Measurements from ENCODE around the gene CLVS2.

CLVS2 gene

GRCh38 chr6:122995921-122996793 lies at the start of gene CLVS2:
Gene CLVS2 (plus strand): TSS chr6:122996235. CDS start chr6:122997778, 1,543 bp downstream.
- no peak for DNase-seq

- no peak for DNase-seq
Measured at GRCh38 chr6:122947355-122947754, 48.7 kb upstream of the CLVS2 start.

GRCh38 chr6:122953766-122954165 lies 42.3 kb upstream of the CLVS2 start:
- DNase-seq, result no peak

DNA sequence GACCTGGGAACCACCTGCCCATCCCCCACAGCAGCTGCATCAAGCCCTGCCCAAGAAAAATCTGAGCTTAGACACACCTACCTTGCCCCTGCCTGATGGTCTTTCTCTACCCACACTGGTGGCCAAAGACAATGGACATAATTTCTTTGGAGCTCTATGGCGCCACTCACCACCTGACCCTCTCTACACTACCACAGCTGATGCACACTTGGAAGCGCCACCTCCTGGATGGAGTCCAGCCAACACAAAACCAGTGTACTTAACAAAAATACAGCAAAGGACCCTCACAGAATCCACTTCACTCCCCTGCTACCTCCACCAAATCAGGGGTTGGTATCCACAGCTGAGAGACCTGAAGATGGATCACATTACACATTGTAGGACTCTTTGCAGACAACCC lies 39.7 kb upstream of the CLVS2 start:
- no peak for DNase-seq

DNA sequence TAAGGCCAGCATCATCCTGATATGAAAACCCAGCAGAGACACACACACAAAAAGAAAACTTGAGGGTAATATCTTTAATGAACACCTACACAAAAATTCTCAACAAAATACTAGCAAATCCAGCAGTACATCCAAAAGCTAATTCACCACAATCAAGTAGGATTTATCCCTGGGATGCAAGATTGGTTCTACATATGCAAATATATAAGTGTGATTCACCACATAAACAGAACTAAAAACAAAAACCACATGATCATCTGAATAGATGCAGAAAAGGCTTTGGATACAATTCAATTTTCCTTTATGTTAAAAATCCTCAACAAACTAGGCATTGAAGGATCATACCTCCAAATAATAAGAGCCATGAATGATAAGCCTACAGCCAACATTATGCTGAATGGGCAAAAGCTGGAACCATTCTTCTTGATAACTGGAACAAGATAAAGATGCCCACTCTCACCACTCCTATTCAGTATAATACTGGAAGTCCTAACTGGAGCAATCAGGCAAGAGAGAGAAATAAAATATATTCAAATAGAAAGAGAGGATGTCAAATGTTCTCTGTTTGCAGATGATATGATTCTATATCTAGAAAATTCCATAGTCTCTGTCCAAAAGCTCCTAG lies 33.9 kb upstream of the CLVS2 start:
- no peak for DNase-seq

DNA sequence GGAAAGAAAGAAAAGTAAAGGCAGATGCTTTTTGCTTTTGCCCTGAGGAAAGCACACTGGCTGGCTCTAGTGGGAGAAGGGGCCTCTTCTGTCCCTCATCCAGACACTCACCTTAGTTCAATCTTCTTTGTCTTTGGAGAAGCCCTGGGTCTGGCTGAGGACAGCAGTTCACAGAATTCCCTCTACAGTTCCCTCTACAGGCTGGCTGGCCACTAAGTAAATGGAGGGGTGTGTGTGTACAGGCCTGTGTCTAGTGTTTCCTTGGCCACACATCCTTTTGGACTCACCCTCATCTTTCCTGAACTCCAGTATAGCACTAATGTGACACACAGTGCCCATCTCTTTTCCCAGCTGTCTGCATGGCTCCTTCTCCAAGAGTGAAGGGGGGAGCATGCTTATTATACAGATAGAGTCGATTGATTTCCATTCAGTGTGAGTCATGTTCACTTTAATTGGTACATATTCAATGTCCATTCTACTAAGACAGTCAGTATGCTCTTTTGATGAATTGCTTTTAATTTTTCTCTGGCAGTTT lies 26.0 kb upstream of the CLVS2 start:
- DNase-seq, result no peak

GRCh38 chr6:122977180-122977579 lies 18.9 kb upstream of the CLVS2 start:
- no peak for DNase-seq

DNA sequence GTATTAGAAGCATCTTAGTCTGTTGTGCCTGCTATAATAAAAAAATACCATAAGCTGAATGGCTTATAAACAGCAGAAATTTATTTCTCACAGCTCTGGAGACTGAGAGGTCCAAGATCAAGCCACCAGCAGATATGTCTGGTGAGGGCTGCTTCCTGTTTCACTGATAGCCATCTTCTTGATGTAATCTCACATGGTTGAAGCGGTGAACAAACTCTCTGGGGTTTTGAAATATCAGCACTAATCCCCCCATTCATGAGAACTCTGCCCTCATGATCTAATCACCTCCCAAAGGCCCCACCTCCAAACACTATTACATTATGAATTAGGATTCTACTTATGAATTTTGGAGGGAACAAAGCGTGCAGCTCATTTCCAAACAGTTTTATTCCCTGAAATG lies 11.6 kb upstream of the CLVS2 start:
- DNase-seq, result no peak

DNA sequence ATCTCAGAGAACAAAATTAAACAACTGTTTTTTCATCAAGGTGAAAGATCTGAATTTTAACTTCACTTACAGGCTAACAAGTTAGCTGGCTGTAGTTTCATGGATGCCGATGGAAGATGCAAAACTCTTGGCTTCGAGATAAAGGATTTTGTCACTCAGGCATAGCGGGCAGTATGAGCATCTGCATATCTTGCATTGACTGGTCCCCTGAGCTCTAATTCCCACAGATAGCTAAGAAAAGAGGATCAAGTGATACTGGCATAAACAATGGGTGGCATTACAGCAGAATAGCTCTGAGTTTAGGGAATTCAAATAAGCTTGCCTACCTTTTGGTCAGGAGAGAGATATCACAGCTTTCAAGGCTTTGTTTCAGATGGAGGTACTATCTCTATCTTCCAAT lies 1.8 kb upstream of the CLVS2 start:
- no peak for DNase-seq

DNA sequence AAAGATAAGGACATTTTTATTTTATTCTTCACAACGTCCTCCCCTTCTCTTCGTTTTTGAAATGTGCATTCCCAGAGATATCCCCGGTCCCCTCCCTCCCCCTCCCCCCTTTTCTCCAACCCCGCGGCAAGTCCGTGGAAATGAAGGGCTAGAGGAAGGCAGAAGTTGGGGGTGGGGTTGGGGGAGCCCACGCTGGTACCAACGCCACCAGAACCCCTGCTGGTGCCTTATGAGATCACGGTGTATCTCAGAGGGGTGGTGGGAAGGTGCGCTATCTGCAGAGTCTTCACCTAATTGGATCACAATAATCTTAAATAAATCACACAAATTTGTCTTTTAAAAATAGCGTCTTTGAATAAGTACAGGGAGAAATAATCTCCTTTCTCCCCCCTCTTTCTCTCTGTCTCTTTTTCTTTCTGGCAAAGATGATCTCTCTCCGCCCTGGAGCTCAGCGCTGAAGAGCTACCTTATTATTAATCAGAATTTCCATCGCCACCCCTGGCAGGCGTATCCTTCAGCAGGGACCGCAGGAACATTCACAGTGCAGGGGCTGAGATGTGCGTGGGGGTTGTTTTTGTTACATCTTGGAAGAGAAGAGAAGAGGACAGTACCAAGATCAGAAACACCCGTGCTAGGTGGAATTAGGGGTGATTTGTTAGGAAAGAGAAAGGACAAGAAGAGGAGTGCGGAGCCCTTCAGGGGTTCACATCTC lies 915 bp downstream of the CLVS2 start:
- no peak for DNase-seq

DNA sequence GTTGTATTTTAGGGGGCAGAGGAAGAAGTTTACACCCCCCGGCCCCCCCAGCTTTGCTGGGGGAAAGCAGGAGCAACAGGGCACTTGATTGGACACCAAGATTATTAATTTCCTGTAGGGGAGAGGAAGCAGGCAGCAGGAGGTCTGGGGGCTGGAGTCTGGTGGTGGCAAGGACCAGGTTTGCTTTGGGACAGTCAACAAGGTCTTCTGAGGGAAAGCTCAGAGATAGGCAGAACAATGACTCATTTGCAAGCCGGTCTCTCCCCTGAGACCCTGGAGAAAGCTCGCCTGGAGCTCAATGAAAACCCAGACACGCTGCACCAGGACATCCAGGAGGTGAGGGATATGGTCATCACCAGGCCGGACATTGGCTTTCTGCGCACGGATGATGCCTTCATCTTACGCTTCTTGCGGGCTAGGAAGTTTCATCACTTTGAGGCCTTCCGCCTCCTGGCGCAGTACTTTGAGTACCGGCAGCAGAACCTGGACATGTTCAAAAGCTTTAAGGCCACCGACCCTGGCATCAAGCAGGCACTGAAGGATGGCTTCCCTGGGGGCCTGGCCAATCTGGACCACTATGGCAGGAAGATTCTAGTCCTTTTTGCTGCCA lies 1.6 kb downstream of the CLVS2 start:
- no peak for DNase-seq

DNA sequence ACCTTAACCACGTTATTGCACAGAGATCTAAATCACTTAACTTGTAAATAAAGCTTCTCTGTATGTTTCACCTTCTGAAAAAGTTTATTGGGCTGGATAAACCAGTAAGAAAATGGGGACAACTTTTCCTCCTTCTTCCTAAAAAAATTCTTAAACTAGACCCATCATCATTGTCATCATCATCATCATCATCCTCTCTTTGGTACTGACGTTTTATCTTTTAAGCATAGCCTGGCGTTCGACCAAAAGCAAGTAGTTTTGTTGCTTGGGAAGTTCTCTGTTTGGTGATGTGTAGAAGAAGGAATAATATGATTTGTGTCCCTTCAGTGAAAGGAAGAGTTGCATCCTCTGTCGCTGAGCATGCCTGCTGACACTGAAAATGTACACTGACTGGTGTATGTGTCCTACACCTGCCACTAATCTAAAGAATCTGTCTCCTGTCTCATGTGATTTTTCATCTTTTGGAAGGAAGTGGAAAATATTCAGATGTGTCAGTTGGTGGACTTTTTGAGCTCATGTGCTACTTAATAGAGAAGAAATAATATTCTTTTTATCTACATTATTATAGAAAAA lies 2.5 kb downstream of the CLVS2 start:
- DNase-seq, result no peak

DNA sequence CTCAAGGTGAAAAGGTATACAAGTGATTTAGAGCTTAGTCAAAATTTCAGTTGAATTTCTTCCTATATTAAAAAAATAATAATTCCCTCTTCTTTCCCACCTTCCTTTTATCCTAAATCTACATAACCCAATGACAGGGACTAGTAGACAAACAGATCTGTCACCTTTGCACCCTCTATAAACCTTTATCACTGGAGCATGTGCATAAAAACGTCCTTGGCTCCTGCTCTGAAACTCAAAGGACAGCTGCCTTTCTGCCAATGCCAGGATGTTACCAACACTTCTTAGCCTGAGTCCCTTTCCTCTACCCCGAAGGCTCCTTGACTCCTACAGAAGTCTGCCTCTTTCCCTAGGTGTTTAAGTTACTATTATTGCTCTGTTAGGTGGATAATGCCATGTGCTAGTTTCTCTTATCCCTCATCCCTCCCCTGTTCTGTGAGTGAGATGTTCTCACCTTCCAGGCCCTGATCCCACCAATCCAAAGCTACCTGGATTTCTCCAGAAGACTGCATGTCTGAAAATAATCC lies 4.3 kb downstream of the CLVS2 start:
- no peak for DNase-seq

DNA sequence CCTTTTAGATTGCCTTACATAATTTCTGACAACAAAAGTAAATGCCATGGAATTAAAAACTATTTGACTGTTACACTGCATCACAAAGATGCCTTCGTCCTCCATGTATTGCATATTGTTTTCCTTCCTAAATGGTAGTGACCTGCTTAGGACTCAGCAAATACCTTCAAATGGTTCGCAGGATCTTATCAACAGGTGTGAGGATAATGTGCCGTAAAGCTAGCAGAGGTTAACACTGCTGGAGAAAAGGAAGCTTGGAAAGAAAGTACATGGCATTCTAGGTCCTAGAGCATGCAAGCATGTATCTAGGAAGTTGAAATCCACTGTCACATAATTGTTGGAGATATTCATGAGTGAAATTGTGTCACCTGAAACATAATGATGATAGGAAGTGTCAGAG lies 5.5 kb downstream of the CLVS2 start:
- no peak for DNase-seq

GRCh38 chr6:123007885-123008284 lies 11.8 kb downstream of the CLVS2 start:
- no peak for DNase-seq

DNA sequence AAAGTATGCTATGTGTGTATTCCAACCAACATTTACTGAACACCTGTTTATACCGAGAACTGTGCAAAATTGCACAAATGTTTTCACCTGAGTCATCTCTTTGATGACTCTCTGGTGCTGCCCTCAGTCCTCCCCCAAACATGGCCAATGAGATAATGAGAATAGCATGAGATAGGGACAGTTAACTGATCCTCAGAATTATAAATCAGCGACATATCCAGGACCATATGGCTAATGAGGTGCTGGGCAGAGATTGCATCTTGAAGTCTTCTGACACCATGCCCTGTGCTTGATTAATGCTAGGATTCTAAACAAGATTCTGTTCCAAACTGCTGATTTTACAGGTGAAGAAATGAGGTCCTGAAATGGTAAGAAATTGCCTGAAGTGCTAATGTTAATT lies 13.0 kb downstream of the CLVS2 start:
- DNase-seq, result no peak

DNA sequence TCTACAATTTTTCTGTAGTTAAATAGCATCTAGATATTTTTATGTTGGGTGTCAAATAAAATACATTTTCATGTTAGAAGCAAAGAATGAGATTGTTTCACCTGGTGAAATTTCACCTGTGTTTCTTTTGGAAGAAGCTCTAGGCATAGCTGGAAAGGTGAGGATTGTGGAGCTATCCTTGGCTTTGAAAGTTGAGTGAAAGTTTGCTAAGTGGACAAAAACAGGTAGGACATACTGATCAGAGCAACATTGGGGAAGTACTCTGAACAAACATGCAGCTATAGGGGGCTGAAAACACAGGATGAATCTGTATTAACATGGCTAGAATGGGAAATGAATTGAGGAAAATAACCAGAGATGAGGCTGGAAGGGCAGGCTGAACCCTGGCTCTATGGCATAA lies 18.8 kb downstream of the CLVS2 start:
- DNase-seq, result no peak

DNA sequence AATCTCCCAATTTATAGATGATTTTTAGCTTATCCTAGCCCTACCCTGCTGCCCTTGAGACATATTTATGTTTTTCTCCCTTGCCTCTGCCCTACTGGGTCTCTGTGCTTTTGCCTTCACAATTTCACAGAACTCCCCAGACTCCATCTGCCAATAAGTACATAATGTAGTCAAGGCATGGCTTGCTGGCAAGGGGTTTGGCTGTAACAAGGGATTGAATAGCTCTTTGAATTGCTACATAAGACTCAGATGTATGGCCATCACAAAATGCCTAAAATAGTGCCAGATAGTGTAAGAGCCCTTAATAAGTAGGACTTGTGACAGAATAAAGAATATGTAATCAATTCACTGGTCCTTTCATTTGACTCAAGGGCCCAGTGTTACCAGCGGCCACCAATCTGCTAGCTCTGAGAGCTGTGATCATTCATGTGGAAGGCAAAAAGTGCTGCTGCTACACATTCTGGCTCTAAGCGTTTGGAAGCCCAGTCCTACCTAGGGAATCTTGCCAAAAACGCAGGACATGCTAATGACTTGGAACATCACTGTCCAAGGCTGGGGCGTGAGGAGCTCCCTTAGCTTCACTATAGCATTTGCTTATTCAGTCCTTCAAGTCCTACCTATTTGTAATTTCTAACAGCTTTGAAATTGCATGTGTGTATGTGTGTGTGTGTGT lies 20.5 kb downstream of the CLVS2 start:
- no peak for DNase-seq

- no peak for DNase-seq
Measured at GRCh38 chr6:123017104-123017682, 21.2 kb downstream of the CLVS2 start.

- DNase-seq, result no peak
Measured at GRCh38 chr6:123022975-123023374, 26.9 kb downstream of the CLVS2 start.

DNA sequence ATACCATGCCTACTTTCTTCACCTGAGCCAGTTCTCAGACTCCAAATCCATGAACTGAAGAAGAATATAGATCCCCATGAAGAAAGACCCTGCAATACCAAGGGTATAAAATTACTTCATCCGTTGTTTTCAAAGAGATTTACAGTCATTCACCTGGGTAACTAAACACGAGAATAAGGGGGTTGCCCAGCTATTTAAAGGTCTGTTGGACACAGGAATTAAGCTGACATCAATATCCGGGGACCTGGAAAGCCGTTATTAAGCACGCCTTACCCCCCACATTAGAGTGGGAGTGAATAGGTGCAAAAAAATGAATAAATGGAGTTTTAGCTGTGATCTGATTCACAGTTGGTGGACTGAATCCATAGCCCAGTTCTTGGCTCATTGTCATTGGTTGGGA lies 28.9 kb downstream of the CLVS2 start:
- DNase-seq, result no peak

- no peak for DNase-seq
Measured at GRCh38 chr6:123027408-123027807, 31.4 kb downstream of the CLVS2 start.
